C1 segment of cervical spinal cord (tissue), 14 donors: ENCODE data around the gene KIF11.

Experiments used
- DNase-seq, 14 donors: peaks; one replicate each; lab custom pipeline; 2025; lab: John Stamatoyannopoulos, UW

Gene KIF11

DNA sequence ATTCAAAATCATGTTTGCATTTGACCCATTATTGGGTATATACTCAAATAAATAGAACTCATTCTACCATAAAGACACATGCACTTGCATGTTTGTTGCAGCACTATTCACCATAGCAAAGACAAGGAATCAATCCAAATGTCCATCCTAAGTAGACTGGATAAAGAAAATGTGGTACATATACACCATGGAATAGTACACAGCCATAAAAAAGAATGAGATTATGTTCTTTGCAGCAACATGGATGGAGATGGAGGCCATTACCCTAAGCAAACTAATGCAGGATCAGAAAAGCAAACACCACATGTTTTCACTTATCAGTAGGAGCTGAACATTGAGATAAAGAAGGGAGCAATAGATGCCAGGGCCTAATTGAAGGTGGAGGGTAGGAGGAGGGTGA is 84.8 kb downstream of the KIF11 start:
- DNase-seq, result no peak

GRCh38 chr10:92678206-92678605 is 85.3 kb downstream of the KIF11 start:
- DNase-seq, result no peak

DNA sequence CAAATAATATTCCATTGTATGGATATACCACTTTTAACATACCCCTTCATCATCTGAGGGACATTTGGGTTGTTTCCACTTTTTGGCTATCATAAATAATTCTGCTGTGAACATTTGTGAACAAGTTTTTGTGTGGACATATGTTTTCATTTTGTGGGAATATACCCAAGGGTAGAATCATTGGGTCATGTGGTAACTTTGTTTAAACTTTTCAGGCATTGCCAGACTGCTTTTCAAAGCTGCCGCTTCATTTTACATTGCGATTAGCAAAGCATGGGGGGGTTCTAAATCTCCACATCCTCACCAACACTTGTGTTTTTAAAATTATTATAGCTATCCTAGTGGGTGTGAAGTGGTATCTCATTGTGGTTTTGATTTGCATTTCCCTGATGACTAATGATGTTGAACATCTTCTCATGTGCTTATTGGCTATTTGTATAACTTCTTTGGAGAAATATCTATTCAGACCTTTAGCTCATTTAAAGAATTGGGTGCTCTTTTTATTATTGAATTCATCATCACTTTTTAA is 88.4 kb downstream of the KIF11 start:
- DNase-seq, result no peak

DNA sequence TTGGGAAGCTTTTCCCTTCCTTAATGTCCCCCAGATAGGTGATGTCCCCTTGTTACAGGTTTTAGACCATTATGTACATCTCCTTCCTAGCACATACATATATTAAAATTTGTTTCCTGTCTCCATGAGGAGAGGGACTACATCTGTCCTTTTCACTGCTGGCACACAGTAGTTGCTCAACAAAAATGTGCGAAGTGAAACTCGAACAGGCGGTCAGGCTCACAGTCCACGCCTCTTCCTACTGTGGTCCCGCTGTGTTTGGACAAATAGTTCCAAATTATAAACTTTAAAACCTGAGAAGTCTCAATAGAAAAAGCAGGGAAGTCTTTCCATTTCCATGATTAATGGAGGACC is 95.6 kb downstream of the KIF11 start:
- DNase-seq, result no peak

GRCh38 chr10:92688927-92689662 is 96.2 kb downstream of the KIF11 start:
- DNase-seq, result peak in 2 of 14 donors; percentile 21 to 32

DNA sequence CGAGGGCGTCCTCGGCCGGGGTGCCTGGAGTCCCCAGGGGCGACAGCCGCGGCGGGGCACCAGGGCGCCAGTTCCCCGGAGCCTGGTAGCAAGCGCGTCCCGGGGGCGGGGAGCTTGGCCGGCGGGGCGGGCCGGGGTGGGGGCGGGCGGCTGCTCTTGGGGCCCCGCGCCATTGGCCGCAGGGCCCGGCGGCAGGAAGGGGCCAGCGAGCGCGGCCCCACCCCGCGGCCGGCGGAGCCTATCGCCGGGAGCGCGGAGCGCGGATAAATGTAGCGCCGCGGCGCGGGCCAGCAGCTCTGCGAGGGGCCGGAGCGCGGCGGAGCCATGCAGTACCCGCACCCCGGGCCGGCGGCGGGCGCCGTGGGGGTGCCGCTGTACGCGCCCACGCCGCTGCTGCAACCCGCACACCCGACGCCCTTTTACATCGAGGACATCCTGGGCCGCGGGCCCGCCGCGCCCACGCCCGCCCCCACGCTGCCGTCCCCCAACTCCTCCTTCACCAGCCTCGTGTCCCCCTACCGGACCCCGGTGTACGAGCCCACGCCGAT is 96.8 kb downstream of the KIF11 start, which contains the start of gene HHEX:
Gene HHEX (plus strand): TSS at position 293 of the 548 bp plus-strand sequence. CDS start 32 bp downstream, at position 325.
- DNase-seq, result peak in 3 of 14 donors; percentile 19 to 55 (median 22)

- peak in 2 of 14 donors; percentile 20 to 29 for DNase-seq
Measured at GRCh38 chr10:92690211-92690914, 97.4 kb downstream of the KIF11 start.

DNA sequence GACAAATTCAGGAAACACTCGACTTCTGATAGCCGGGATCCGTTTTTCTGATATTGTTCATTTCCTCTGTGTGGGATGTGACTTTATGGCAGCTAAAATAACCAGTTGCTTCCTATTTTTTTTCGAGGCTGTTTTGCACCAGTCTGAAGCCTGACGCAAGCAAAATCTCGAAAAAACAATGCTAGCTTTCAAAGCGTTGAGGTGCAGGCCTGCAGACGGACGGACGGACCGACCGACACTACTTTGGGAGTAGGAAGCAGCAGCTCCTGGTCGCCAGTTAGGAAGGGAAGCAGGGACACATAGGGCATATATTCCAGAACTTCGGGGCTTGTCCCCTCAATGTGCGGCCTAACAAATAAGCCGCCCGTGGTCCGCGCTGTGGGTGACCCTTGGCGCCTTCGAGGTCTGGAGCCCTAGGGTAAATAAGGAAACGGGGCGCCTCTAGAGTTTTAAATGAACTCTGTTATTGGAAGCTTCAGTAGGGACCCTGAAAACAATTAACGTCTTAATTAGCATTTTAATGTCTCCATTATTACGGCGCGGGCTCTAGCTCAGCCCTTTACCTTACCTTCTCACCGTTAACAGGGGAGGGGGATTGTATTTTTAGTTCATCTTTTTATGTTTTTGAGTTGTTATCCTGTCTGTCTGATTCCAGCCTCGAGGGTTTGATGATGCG is 98.1 kb downstream of the KIF11 start:
- no peak for DNase-seq

GRCh38 chr10:92691591-92692079 is 98.7 kb downstream of the KIF11 start:
- DNase-seq, result peak in 6 of 14 donors; percentile 12 to 58 (median 28)

GRCh38 chr10:92692080-92692671 is 99.2 kb downstream of the KIF11 start:
- no peak for DNase-seq

DNA sequence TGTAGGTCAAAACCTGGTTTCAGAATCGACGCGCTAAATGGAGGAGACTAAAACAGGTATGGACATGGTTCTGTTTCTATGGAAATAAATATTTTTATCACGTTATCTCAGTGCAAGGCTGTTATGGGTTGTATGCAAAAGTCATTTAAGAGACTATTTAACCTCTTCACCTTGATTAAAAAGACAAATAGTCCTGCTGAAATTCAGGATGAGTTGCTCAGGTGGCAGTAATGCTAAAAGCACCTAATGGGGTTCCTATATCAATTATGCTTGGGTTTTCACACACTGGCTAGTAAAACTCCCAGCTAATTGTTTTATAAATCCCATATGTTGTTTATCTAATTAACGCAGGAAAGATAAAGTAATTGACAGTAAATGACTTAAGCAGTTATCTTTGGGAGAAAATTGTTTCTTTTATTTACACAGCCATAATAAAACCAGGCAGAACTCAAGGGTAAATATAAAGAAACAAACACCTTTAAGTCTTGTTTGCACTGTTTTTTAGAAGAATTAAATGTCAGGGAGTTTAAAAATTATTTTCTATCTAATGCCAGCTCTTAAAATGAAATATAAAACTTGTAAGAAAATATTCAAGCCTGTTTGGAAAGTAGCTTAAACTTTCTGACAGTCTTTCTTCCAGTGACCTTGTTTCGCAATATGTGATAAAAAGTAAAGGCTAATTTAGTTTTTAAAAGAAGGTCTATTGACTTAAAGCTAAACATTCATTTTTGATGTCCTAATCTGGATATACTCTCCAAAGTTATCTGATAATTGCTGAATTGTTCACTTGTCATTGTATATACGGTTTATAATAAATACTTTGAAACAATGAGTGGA is 100.0 kb downstream of the KIF11 start:
- no peak for DNase-seq

DNA sequence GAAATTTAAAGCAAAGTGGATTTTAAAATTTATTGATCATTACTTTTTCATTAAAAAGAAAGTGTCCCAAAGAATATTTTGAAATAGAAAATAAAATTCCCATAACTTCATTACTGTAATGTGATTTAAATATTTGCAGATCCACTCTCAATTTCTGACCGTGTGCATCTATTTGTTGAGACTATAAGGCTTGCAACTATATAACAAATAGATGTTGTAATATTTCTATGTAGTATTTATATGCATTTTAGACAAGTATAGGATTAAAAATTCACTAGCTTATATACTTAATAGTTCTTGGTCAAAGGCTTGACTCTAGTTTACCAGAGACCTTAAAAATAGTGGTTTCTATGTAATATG is 100.6 kb downstream of the KIF11 start:
- no peak for DNase-seq

- DNase-seq, result no peak
Measured at GRCh38 chr10:92695679-92696605, 103.0 kb downstream of the KIF11 start.

DNA sequence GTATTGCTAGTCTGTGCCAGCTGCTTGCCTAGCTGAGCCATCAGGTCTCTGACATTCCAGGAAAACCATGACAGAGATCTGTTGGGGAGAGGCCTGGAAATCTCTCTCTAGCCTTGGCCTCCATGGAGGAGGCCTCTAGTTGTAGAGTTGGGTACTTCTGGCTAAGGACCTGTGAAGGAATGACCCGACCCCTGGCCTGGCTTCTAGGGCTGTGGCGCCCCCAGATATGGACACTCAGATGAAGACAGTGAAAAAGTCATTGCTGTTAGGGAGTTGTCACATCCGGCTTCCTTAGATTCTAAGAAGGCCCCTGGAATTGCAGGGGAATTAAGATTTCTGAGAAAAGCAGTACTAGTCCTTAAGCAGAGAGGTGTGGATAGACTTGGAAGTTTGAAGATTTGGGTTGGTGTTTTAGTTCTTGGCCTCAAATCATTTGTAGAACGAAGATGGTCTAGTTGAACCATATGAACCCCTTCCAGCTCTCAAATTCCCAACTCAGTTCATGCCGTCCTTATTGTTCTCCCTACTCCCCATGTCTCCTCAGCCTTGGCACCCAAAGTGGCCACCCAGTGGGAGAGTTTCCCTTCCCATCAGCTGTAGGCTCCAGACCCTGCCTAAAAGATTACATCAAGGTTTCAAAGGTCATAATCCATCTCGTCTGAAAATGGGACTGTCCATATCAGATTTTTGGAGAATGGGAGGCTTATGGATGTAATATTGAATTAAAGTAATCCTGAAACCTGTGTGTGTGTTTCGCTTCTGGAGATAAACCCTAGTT is 103.9 kb downstream of the KIF11 start:
- no peak for DNase-seq

- no peak for DNase-seq
Measured at GRCh38 chr10:92697663-92698511, 105.0 kb downstream of the KIF11 start.

DNA sequence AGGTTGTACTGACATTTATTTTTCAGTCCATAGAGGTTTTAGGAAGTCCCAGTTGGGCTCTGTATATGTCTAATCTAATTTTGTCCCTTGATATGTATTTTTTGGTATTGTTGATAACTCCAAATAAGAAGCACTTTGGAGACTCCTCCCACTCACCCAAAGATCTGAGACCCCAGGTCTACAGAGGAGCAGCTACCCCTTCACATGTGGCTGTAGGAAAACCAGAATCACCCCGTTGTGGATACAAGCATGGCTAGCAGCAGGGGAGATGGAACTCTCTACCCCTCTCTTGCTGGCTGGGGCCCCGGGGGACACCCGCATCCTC is 106.2 kb downstream of the KIF11 start:
- DNase-seq, result no peak

DNA sequence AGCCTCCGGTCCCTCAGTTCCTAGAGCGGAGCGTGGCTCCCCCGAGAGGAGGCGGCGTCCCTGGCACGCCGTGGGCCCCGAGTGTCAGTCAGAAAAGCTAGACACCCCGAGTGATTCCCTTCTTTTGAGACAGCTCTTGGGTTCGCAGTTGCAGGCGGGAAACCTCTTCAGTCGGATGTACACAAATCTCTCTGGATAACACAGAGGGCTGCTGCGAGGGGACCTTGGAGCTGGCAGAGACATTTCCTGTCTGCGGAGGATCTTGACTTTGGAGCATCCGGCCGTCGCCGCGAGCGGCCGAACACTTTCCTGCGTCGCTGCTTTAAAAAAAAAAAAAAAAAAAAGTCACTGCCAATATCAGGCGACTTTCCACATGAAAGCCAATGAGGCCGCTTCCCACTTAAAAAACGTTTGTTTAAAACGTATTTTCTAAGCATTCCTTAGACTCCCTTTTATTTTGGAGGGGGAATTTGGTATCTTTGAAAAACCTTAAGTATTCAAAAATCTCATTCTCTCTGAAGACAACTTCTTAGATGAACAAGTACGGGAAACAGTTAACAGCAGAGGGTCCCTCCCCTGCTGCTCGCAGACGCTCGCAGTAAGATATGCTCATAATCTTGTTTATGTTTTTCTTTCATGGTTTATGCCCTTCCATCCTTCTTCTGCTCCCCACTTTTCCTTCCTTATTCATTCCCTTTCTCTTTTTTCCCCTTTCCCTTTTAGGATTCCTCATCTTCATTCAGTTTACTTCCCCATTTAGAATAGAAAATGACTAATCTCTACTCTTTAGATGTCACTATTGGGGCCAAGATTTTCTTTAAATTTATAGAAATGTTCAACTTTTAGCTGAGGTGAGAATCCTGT is 106.8 kb downstream of the KIF11 start:
- DNase-seq, result peak in 2 of 14 donors; percentile 5 to 10
